Suppressor macrophage treated with lipopolysaccharide for 1 hour (primary cell): ENCODE data around the gene TOP2A.
A peak's percentile ranks its signal among the peaks of the same experiment; 100 is the strongest.

Experiments used
- DNase-seq, 3 donors: peaks; one replicate each; pipeline ENCODE4 v3.0.0-alpha.2; 2020 to 2022

The TOP2A gene

DNA sequence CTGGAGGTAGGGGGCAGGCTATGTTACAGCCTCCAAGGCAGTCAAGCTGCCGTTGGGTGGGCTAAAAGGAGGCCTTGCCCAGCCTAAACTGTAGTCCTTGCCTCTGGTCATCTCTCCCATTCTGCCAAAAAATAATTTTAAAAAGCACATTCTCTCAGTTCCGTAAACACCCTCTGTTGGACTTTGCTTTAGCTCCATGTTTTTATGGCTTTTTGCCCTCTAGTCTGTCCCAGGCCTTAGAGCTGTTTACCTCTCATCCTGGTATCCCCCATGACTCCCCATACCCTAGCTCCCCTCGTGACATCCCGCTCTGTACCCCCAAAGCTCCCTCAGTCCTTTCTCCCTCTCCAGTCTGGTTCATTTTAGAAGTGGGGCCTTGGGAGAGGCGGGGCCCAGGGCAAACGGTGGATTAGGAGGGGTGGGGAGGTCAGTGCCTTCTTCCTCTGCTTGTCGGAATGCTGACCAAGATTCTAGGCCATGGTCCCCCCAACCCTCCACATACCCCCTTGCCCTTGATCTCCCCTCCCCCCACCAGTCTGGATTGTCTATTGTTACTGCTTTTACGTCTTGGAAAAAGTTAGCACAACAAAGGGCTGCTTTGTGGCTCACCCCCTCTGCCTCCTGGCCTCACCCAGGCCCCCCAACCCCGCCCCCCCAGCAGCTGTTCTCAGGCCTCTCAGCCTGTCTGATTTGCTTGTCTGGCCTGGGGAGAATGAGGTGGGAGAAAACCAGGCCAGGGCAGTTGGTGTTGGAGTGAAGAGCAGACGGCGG is 71.5 kb downstream of the TOP2A start:
- DNase-seq: no peak

DNA sequence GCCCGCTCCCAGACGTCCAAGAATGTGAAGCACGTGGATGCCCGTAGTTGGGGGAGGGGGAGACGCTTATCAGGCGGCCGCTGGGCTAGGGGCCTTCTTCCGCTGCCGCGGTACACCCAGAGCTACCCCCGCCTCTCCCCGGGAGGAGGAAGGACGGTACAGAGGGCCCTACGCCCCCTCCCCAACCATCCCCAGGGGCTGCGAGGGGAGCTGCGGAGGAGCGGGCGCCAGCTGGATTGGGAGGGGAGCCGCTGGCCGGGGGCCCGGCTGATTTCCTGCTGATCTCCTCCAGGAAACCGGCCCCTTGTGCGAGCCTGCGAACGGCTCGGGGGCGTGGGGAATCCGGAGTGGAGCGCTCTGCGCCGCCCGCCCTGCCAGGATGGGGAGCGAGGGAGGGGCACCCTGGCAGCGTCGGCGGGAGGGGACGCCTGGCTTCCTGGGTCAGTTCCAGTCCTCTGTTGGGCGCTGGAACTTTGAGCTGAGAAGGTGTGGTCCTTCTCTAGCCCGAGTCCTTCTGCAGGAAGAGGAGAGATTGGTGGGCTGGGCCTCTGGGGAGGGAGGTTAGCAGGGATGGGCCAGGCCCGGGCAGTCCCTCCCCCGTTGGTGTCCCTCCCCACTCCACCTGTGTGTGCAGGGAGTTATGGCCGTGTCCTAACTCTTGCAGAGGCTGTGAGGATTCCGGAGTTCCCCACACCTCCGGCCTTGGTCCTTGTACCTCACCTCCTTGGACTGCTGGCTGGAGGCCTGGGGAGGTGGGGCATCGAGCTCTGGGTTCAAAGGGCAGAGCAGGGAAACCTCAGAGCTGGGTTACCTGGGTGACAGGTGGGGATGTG is 72.3 kb downstream of the TOP2A start:
- peak in 1 of 3 donors; percentile 27 for DNase-seq

DNA sequence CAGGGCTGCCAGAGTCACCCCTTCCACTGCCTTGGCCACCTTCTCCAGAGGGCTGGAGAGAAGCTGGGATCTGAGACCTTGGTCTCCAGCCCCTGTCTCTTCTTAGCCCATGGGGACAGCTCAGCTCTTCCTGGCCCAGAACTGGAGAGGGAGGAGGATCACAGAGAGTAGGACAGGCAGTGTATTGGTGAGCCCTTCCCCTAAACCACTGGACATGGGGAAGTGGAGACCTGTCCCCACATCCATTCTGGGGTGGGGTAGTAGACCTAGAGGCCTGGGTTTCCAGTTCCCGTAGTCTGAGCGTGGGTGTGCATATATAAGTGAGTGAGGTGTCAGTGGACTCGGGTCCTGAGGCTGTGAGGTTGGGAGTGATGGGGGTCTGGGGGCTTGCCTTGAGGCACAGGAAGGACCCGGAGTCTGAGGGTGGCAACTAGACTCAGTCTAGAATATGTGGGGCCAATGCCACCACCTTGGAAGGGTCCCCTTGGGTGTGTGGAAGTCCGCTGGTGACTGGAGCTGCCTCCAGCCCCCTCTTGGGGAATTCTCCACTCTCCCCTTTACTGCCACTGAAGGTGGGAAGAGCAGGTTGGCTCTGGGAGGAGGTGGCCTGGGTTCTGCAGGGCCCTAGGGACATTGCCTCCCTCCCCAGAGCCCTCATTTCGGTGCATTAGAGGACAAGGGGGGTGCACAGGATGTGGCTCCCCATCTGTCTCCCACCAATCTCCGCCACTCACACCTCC is 73.1 kb downstream of the TOP2A start:
- peak in 2 of 3 donors; percentile 45 to 47 for DNase-seq

DNA sequence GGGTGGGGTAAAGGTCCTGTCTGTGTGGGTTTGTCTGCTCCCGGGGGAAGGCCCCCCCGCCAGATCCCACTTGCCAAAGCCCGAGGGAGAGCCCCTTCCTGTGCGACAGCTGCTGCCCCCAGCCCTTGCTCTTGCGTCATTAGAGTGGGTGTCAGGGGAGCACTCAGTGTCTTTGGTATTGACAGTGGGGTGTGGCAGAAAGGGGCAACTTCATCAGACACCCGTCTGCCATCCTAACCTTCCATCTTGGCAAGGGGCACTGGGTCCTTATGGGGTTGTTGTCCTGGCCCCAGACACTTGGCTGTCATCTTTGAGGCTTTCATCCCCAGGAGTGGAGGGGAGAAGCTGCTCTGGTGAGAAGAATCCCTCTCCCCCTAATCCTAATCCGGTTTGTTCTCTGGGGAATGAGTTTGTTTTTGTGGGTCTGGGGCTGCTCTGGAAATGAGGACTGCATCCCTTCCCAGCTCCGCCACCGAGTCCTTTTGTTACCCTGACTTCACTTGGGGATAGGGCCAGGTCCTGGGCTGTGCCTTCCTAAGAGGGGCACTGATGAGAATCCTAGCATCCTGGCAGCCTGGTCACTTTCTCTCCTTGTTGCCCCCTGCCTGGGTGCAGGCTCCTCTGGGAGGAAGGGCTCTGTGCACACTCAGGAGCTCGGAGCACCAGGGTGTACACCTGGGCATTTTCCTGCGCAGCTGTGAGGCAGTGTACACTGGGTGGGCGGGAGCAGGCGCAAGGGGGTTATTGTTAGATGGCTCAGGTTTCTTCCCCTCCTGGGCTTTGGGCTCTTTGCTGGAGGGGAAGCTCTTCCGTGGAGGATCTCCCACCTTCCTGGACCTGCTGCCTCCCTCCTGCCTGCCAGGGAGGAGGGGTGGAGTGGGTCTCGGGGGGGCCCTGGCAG is 74.2 kb downstream of the TOP2A start:
- DNase-seq: peak in 2 of 3 donors; percentile 48 to 54

DNA sequence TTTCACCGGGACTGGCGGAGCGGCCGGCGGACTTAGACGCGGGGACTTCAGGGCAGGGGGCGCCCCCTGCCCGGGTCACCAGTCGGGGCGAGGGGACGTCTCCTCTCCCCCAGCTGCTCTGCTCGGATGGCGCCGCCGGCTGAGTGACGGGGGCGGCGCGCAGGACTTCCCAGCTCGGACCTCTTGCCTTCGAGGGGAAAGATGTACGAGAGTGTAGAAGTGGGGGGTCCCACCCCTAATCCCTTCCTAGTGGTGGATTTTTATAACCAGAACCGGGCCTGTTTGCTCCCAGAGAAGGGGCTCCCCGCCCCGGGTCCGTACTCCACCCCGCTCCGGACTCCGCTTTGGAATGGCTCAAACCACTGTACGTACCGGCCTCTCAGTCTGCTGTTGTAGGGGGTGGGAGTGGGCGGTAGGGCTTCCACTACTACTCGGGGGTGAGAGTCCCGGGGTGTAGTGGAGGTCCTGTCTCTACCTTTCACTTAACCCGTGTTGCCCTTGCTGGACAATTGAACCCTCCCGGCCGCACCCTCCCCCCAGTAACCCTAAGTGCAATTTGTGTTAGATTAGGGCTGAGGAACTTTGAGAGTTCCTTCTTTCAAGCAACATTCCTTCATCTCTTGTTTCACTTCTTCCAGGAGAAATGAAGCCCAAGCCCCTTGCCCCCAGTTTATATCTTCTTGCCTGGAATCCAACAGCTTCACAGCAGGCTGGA is 75.0 kb downstream of the TOP2A start:
- DNase-seq: peak in 1 of 3 donors; percentile 41

DNA sequence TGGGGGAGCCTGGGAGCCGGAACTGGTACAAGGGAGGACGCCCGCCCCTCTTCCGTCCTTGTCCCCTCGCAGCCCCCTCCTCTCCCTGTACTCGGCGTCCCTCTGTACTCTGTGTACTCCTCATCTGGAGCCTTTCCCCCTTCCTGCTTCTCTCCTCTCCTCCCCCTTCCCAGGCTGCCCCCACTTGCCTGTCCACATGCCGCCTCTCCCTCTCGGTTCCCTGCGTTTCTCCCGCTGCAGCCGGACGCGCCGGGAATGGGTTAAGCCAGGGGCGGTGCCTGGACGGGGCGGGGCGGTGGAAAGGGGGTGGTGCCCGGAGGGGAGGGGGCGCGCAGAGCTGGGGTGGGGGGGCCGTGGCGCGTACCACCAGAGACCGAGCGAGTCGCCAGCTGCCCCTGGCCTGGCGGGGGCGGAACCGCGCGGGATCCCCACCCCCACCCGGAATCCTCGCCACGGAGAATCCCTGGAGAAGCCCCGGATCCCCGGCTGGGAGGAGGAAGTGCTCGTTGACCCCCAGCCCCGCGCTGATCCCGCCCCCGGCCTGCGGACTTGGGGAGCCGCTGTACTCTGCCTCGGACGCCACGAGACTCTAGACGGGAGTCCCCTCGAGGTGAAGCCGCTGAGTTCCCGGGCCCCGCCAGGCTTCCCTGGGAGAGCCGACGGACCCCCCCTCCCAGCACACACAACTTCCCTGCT is 75.7 kb downstream of the TOP2A start:
- DNase-seq: peak; percentile 66 to 90 (median 68)

DNA sequence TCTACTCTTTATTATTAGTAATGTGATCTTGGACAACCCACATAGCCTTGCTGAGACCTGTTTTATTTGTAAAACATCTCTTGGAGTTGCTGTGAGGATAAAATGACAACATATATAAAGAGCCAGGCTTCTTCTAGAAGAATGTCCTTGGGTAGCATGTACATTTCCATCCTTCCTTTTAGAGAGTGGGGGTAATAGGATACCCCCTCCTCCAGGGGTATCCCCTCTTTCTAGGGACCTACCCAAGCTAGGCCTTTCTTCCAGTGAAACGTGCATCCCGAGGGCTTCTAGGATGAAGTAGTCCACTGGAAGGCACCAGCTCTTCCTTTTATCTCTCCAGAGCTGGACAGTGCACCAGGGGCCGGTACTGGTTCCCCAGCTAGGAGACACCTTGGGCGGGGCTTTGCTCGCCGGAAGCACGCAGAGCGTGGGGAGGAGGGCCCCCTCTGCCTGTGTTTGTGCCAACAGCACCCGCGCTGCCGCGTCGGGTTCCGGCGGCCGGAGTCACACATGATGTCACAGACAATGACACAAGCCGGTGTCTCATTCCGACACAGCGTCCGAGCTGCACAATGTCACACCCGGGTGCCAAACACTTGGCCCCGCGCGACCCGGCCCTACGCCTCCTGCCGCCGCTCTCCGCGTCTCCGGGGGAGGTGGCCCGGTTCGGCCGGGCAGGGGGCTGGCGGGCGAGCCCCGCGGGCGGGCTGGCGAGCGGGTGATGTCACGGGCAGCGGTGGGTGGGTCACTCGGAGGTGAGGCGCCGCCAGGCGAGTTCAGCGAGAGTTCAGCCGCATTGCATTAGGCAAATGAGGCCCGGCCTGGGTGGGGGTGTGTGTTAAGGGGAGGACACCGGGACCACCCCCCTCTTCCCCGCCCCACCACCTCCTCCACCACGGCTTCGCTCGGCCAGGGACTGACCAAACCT is 76.6 kb downstream of the TOP2A start:
- peak; percentile 94 to 96 (median 95) for DNase-seq

DNA sequence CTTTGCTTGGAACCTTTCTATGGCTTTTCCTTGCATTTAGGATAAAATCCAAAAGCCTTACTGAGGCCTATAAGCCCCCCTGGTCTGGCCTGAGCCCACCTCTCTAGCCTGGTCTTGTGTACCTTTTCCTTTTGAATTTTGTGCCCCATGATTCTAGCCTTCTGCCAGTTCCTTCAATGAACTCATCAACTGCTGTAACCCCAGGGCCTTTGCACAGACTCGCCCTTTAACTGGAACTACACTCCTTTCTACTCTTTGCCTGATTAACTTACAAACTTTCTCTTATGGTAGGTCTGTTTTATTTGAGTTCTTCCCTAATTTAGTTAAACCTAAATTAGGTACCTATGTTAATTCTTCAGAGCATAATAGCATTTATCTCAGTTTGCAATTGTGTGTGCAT is 77.4 kb downstream of the TOP2A start:
- no peak for DNase-seq

DNA sequence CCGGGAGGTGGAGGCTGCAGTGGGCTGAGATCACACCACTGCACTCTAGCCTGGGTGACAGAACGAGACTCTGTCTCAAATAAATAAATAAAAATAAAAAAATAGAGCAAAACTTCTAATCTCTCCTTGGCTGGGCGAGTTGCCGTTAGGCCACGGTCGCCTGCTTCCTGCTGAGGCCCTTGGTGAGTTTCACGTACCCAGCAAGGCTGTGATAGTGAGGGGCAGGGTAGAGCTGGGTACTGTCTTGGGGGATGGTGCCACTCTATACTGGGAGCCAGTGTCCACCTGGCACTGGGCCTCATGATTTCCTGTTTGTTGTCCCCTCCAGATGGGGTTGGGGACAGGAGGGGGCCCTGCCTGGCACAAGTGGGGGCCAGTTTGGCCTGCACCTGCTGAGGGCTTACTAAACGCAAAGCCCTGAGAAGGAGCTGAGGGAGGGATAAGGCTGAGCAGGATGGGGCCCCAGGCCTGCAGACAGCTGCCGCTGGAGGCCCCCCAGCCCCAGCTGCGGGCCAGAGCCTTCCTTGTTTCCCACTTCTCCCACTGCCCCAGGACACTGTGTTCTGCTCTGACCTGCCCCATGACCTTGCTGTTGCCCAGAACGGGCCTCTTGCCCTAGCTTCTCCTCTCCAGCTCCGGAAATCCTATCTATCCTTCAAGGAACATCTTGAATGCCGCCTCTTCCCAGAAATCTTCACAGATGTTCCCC is 78.6 kb downstream of the TOP2A start:
- DNase-seq: no peak
